ENCODE results near the gene KLHDC4. TPM values are rescaled to one million over a fixed set of nuclear protein-coding genes. Genes with fewer than 3 reads are reported as not detected.
A peak's percentile ranks its signal among the peaks of the same experiment; 100 is the strongest.

KLHDC4 gene
- total RNA-seq, 1 donor from 2014 or later, result 87.0 TPM

GRCh38 chr16:87661561-87661960 lies 104.2 kb downstream of the KLHDC4 start:
- H3K9me3 Mint-ChIP-seq, result no peaks in the 10 kb centered on the region
- H3K4me1 Mint-ChIP-seq, result no peaks in the 10 kb centered on the region
- ATAC-seq (ENCODE audit: low read depth) (peak; percentile 72), DNase-seq (no peak)
- no peak overlapping the region for H3K27ac Mint-ChIP-seq
- intact Hi-C loops (cut with micrococcal nuclease), result no loop called here
- POLR2A ChIA-PET, result no interaction called here
- no peak for TF ChIP-seq CTCF (IDR thresholded peaks at IDR 0.05)
- H3K4me3 Mint-ChIP-seq, result no peak overlapping the region
- H3K27me3 Mint-ChIP-seq, result peaks cover 10% of the 10 kb centered on the region
- no peaks in the 10 kb centered on the region for H3K36me3 Mint-ChIP-seq (ENCODE audit: low read depth)
- CTCF ChIA-PET, result no interaction called here

GRCh38 chr16:87658564-87659225 lies 107.1 kb downstream of the KLHDC4 start:
- DNase-seq (no peak), ATAC-seq (ENCODE audit: low read depth) (no peak)
- ChIA-PET POLR2A (no interaction called here), CTCF (interaction anchor here (1.2 kb wide), 1 partner anchor 23 kb away, joined by 3 read pairs; no protein-coding TSS in a partner anchor)
- no peak for TF ChIP-seq CTCF (IDR thresholded peaks at IDR 0.05)
- H3K4me3 Mint-ChIP-seq, result no peak overlapping the region
- intact Hi-C loops (cut with micrococcal nuclease), result no loop called here
- no peaks in the 10 kb centered on the region for H3K4me1 Mint-ChIP-seq
- H3K27ac Mint-ChIP-seq, result no peak overlapping the region
- peaks cover 10% of the 10 kb centered on the region for H3K27me3 Mint-ChIP-seq
- H3K9me3 Mint-ChIP-seq, result no peaks in the 10 kb centered on the region
- no peaks in the 10 kb centered on the region for H3K36me3 Mint-ChIP-seq (ENCODE audit: low read depth)

Other genes with a start within 250 kb of the KLHDC4 start
- not detected in 2 replicates for gene JPH3, start 163.5 kb downstream of the KLHDC4 start, total RNA-seq
- 106 and 111 TPM in 2 replicates for gene SLC7A5, start 103.5 kb upstream of the KLHDC4 start, total RNA-seq
- gene CA5A, start 170.5 kb upstream of the KLHDC4 start, total RNA-seq, result not detected in 2 replicates
- 62.8 and 72.3 TPM in 2 replicates for gene BANP, start 185.4 kb upstream of the KLHDC4 start, total RNA-seq

Measured in activated B cell treated with CpG ODN at 0.5 μM for 24 hours (primary cell).